Cardiac fibroblast (primary cell): Measurements from ENCODE around the gene ZNF718.
"Not testable (repeated sequence)": the region's sequence is repeated elsewhere in the genome, so short reads cannot be mapped to it uniquely, and the experiment has no call there.

Experiments
- DNase-seq, 2 donors: peaks; one replicate each; pipeline versions ENCODE4 v3.0.0 to v3.0.0-alpha.2; 2010; ENCODE audit warnings: low read depth in 2 of 2
- H3K4me3 ChIP-seq, 2 donors: replicated peaks in 1 of 2; 1 replicate in 1 of 2; 2 replicates in 1 of 2; pipeline ENCODE4 v1.5.1; 2011; ENCODE audit warnings: low read depth in 2 of 2, low read length in 2 of 2, mild to moderate bottlenecking in 2 of 2, moderate library complexity in 1 of 2
- TF ChIP-seq, protein P1 (sequence below): IDR thresholded peaks from one replicate; pipeline ENCODE4 v1.5.1; 2011; ENCODE audit warnings: low read depth, mild to moderate bottlenecking, low read length, inconsistent platforms

The ZNF718 gene

GRCh38 chr4:124275-125081 lies at the start of gene ZNF718:
Gene ZNF718 (plus strand): TSS chr4:124501. CDS start chr4:124671, 170 bp downstream.
- TF ChIP-seq, protein P1, sequence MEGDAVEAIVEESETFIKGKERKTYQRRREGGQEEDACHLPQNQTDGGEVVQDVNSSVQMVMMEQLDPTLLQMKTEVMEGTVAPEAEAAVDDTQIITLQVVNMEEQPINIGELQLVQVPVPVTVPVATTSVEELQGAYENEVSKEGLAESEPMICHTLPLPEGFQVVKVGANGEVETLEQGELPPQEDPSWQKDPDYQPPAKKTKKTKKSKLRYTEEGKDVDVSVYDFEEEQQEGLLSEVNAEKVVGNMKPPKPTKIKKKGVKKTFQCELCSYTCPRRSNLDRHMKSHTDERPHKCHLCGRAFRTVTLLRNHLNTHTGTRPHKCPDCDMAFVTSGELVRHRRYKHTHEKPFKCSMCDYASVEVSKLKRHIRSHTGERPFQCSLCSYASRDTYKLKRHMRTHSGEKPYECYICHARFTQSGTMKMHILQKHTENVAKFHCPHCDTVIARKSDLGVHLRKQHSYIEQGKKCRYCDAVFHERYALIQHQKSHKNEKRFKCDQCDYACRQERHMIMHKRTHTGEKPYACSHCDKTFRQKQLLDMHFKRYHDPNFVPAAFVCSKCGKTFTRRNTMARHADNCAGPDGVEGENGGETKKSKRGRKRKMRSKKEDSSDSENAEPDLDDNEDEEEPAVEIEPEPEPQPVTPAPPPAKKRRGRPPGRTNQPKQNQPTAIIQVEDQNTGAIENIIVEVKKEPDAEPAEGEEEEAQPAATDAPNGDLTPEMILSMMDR, result no peak
- peak; percentile 98 to 99 for DNase-seq
- peak within 1 kb of the TSS; percentile 90 to 93 for H3K4me3 ChIP-seq

DNA sequence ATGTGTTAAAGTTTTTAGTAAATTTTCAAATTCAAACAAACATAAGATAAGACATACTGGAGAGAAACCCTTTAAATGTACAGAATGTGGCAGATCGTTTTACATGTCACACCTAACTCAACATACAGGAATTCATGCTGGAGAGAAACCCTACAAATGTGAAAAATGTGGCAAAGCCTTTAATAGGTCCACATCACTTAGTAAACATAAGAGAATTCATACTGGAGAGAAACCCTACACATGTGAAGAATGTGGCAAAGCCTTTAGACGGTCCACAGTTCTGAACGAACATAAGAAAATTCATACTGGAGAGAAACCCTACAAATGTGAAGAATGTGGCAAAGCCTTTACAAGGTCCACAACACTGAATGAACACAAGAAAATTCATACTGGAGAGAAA lies 38.4 kb upstream of the ZNF718 start:
- TF ChIP-seq, protein P1, result no peak
- peak in 1 of 2 donors; percentile 7 for DNase-seq

DNA sequence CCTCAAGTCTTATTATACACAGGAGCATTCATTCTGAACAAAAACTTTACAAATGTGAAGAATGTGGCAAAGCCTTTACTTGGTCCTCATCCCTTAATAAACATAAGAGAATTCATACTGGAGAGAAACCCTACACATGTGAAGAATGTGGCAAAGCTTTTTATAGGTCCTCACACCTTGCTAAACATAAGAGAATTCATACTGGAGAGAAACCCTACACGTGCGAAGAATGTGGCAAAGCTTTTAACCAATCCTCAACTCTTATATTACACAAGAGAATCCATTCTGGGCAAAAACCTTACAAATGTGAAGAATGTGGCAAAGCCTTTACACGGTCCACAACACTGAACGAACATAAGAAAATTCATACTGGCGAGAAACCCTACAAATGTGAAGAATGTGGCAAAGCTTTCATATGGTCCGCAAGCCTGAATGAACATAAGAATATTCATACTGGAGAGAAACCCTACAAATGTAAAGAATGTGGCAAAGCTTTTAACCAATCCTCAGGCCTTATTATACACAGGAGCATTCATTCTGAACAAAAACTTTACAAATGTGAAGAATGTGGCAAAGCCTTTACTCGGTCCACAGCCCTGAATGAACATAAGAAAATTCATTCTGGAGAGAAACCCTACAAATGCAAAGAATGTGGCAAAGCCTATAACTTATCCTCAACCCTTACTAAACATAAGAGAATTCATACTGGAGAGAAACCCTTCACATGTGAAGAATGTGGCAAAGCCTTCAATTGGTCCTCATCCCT lies 37.6 kb upstream of the ZNF718 start:
- DNase-seq, result peak in 1 of 2 donors; percentile 6
- not testable (repeated sequence) for H3K4me3 ChIP-seq

More for the DNA sequence above, 38.4 kb upstream of the ZNF718 start:
- no peak overlapping the region for H3K4me3 ChIP-seq

GRCh38 chr4:98386-98785 lies 25.9 kb upstream of the ZNF718 start:
- no peak for DNase-seq
- H3K4me3 ChIP-seq, result no peak overlapping the region
- TF ChIP-seq, protein P1, result no peak

DNA sequence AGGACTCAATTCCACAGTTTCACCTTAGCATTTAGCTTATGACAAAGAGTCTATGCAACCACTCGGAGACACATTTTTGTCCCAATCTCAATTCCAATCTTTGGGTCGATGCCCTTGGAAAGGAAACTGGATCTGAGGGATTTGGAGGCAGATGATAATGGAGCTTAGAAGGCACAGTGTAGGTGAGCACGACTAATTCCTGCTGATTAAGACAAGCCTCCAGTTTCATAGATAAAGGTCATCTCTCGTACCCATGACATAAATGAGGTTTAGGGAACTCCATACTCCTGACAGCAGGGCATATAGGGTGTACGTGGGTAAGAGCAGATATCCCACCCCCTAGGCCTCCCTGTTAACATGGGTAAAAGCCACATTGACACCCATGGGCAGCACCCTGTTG lies 24.4 kb upstream of the ZNF718 start:
- TF ChIP-seq, protein P1, result no peak
- DNase-seq, result no peak
- no peak overlapping the region for H3K4me3 ChIP-seq

- TF ChIP-seq, protein P1, result no peak
- no peak for DNase-seq
- H3K4me3 ChIP-seq, result no peak overlapping the region
Observed at GRCh38 chr4:107083-107443, 17.2 kb upstream of the ZNF718 start.
